K562 (cell line): ENCODE measurements around the gene LTA. TPM values are rescaled to one million over a fixed set of nuclear protein-coding genes. Genes with fewer than 3 reads are reported as not detected.

Experiments used
- ATF7 ChIP-seq: fragments of 450-650 bp; IDR thresholded peaks from 2 replicates; pipeline ENCODE4 v1.7.1; 2014; ENCODE audit warnings: mild to moderate bottlenecking, moderate library complexity
- BCL6 ChIP-seq: fragments of 250-450 bp; sonication (Bioruptor Pico); IDR thresholded peaks from 2 replicates; pipeline ENCODE4 v1.4.0; 2020
- CC2D1A ChIP-seq: fragments of 450-650 bp; IDR thresholded peaks from 2 replicates; pipeline ENCODE4 v1.6.1; 2017; ENCODE audit warnings: mild to moderate bottlenecking
- CSDE1 ChIP-seq, 2 experiments: fragments of 450-650 bp; IDR thresholded peaks; 2 replicates each; pipeline ENCODE4 v1.6.1; 2016; ENCODE audit warnings: mild to moderate bottlenecking in 1 of 2
- CXXC5 ChIP-seq: fragments of 250-450 bp; sonication (Bioruptor Pico); IDR thresholded peaks from 2 replicates; pipeline ENCODE4 v1.8.0; 2022; ENCODE audit warnings: inconsistent platforms, mild to moderate bottlenecking, moderate library complexity
- ESRRA ChIP-seq: fragments of 450-650 bp; IDR thresholded peaks from 2 replicates; pipeline ENCODE4 v1.6.1; 2014; ENCODE audit warnings: low read depth, mild to moderate bottlenecking, moderate library complexity, borderline replicate concordance
- NBN ChIP-seq: fragments of 450-650 bp; IDR thresholded peaks from 2 replicates; pipeline ENCODE4 v1.6.1; 2016; ENCODE audit warnings: low read depth, mild to moderate bottlenecking
- REST ChIP-seq, 2 experiments: fragments of 450-650 bp; formaldehyde crosslinking in 1 of 2; IDR thresholded peaks; 2 replicates each; pipeline versions ENCODE4 v1.4.0 to v1.6.1; 2014 to 2020; ENCODE audit warnings: mild to moderate bottlenecking in 2 of 2, borderline replicate concordance in 1 of 2, low read depth in 1 of 2
- SP1 ChIP-seq: sonication (generic); formaldehyde crosslinking; IDR thresholded peaks from 2 replicates; pipeline ENCODE4 v1.8.1; 2022; ENCODE audit warnings: mild to moderate bottlenecking, missing genetic modification reagents
- TAF15 ChIP-seq: fragments of 200-400 bp; formaldehyde crosslinking; IDR thresholded peaks from 2 replicates; pipeline ENCODE4 v1.6.1; 2017; ENCODE audit warnings: mild to moderate bottlenecking, low read depth, low read length, moderate library complexity
- UBTF ChIP-seq, 2 experiments: IDR thresholded peaks; 2 replicates each; pipeline ENCODE4 v1.6.1; 2012; ENCODE audit warnings: improper control_type of control experiment in 2 of 2, low read depth in 2 of 2, low read length in 2 of 2, borderline replicate concordance in 1 of 2
- XRCC3 ChIP-seq: fragments of 450-650 bp; IDR thresholded peaks from 2 replicates; pipeline ENCODE4 v1.6.1; 2017; ENCODE audit warnings: mild to moderate bottlenecking, moderate library complexity
- ZC3H4 ChIP-seq: sonication (generic); formaldehyde crosslinking; IDR thresholded peaks from 2 replicates; pipeline ENCODE4 v1.9.0; 2021; ENCODE audit warnings: missing genetic modification reagents, borderline replicate concordance
- ZNF274 ChIP-seq: IDR thresholded peaks from 2 replicates; pipeline ENCODE4 v1.6.1; 2011; ENCODE audit warnings: low read depth, mild to moderate bottlenecking, low read length, moderate library complexity, borderline replicate concordance
- ZNF354B ChIP-seq: fragments of 250-450 bp; sonication (Bioruptor Pico); IDR thresholded peaks from 2 replicates; pipeline ENCODE4 v1.4.0; 2020
- ZNF449 ChIP-seq: fragments of 250-450 bp; sonication (Bioruptor Pico); IDR thresholded peaks from 2 replicates; pipeline ENCODE4 v1.8.0; 2022; ENCODE audit warnings: moderate library complexity, mild to moderate bottlenecking, inconsistent platforms
- polyA plus RNA-seq, 8 experiments: library from polyadenylated mRNA; depleted of rRNA in 4 of 8; stranded (reverse) in 5 of 8; unstranded in 3 of 8; fragments of >200 nt; fragmentation: Nextera tagmentation in 2 of 8; fragmentation: Illumina TruSeq in 1 of 8; extraction: Ambion mirVana in 2 of 8; extraction: Trizol in 1 of 8; gene quantifications; 2 replicates each; pipeline versions ENCODE4 v1.2.1 to v1.2.3, GENCODE V29; 2011 to 2014; ENCODE audit warnings: inconsistent platforms in 1 of 8, missing spikeins in 1 of 8
- total RNA-seq, 7 experiments: library from RNA; depleted of rRNA in 6 of 7; stranded (reverse); fragments of >200 nt in 6 of 7; fragmentation: Illumina TruSeq in 2 of 7; extraction: Trizol in 2 of 7; gene quantifications; 2 replicates each; pipeline versions ENCODE4 v1.2.1 to v1.2.3, GENCODE V29; 2011 to 2021; ENCODE audit warnings: low replicate concordance in 1 of 7

The LTA gene
- total and polyA plus RNA-seq, 9 of the 15 experiments (the other 6 are each of a cell fraction or from before 2014, with no cell fraction given), result 0.80 TPM; not detected in 8

GRCh38 chr6:31546958-31547726 lies 24.9 kb upstream of the LTA start, which contains the start of gene NFKBIL1 (continued):
- TF ChIP-seq REST (IDR thresholded peaks at IDR 0.05; ENCODE audit: borderline replicate concordance) (no peak), REST (CRISPR knock-in tag; IDR thresholded peaks at IDR 0.05; ENCODE audit: low read depth) (peak; percentile 39; the same call in 1 of the 2 replicates), XRCC3 (no peak), TAF15 (no peak), ZC3H4 (CRISPR knock-in tag) (no peak), ZNF354B (CRISPR knock-in tag) (0 out of 2 replicates have a peak, but pooled peaks have one; percentile 28), ATF7 (peak; percentile 84), SP1 (CRISPR knock-in tag) (peak; percentile 99), UBTF (IDR thresholded peaks at IDR 0.05; ENCODE audit: borderline replicate concordance in 1 of 2, low read depth in 2 of 2, low read length in 2 of 2) (peak; percentile 30 to 79; a peak in 3 of 4 replicates), CSDE1 (IDR thresholded peaks at IDR 0.05) (peak in 1 of 2 experiments; percentile 80; a peak in 3 of 4 replicates), ESRRA (peak; percentile 69; the same call in 1 of the 2 replicates), BCL6 (no peak), CC2D1A (0 out of 2 replicates have a peak, but pooled peaks have one; percentile 10), ZNF274 (no peak), NBN (peak; percentile 77; the same call in 1 of the 2 replicates), CXXC5 (peak; percentile 91), ZNF449 (CRISPR knock-in tag) (0 out of 2 replicates have a peak, but pooled peaks have one; percentile 6)
